Upper lobe of left lung (tissue), 6 donors: ENCODE measurements around the gene GRIK4. TPM values are rescaled to one million over a fixed set of nuclear protein-coding genes. Genes with fewer than 3 reads are reported as not detected.

Experiments
- ATAC-seq, 2 donors: fragments of 200-7000 bp; cut with Tn5 transposase; one replicate each; pipeline ENCODE4 v1.9.1; 2022; ENCODE audit warnings: mild to moderate bottlenecking in 2 of 2, moderate library complexity in 2 of 2; ENCODE audit not compliant: low FRiP score in 2 of 2
- DNase-seq, 2 donors: peaks; one replicate each; pipeline ENCODE4 v3.0.0-alpha.2; 2019 to 2020
- H3K27ac ChIP-seq, 4 donors: fragments of 200-600 bp; sonication (generic); one replicate each; pipeline ENCODE4 v1.5.1; 2016 to 2019
- H3K27me3 ChIP-seq, 4 donors: fragments of 200-600 bp; sonication (generic); one replicate each; pipeline ENCODE4 v1.5.1; 2017 to 2019
- H3K36me3 ChIP-seq, 4 donors: fragments of 200-600 bp; sonication (generic); one replicate each; pipeline ENCODE4 v1.5.1; 2016 to 2019
- H3K4me1 ChIP-seq, 4 donors: fragments of 200-600 bp; sonication (generic); one replicate each; pipeline ENCODE4 v1.5.1; 2018 to 2019
- H3K4me3 ChIP-seq, 4 donors: fragments of 200-600 bp; sonication (generic); one replicate each; pipeline ENCODE4 v1.5.1; 2017 to 2019; ENCODE audit warnings: mild to moderate bottlenecking in 2 of 4, moderate library complexity in 1 of 4
- H3K9me3 ChIP-seq, 4 donors: fragments of 200-600 bp; sonication (generic); one replicate each; pipeline ENCODE4 v1.5.1; 2018 to 2019
- EP300 ChIP-seq, 4 donors: sonication (generic); formaldehyde crosslinking; IDR thresholded peaks; one replicate each; pipeline ENCODE4 v1.5.1; 2017; ENCODE audit warnings: antibody characterized with exemption in 4 of 4, control low read depth in 2 of 4
- POLR2A ChIP-seq, 4 donors: fragments of 450-650 bp; IDR thresholded peaks; one replicate each; pipeline ENCODE4 v1.5.1; 2016 to 2017; ENCODE audit warnings: antibody characterized with exemption in 4 of 4, mild to moderate bottlenecking in 2 of 4
- POLR2AphosphoS5 ChIP-seq, 2 donors: sonication (generic); formaldehyde crosslinking; IDR thresholded peaks; one replicate each; pipeline ENCODE4 v1.5.1; 2017; ENCODE audit warnings: antibody characterized with exemption in 2 of 2
- WGBS, 2 donors: methylation state at CpG; one replicate each; pipeline ENCODE4 v1.1.5; 2017 to 2018; 5-methylcytosine and 5-hydroxymethylcytosine counted together
- total RNA-seq, 6 donors: library from RNA; depleted of rRNA in 4 of 6; stranded (reverse); fragments of >200 nt in 4 of 6; gene quantifications; one replicate each; pipeline versions ENCODE4 v1.1.0 to v1.2.1, GENCODE V29; 2016 to 2021
- TF ChIP-seq, protein P1 (sequence below), 6 experiments: fragments of 450-650 bp in 4 of 6; fragments of 200-600 bp in 2 of 6; sonication (generic) in 2 of 6; IDR thresholded peaks; one replicate each; pipeline ENCODE4 v1.5.1; 2016 to 2019; ENCODE audit warnings: antibody characterized with exemption in 6 of 6
- donor health status: DM: no; HTN: no; CAD: no; lungs with moderate emphysema.
- donor health status: DM: no; HTN: yes; CAD: no; lungs with severe emphysema.

The GRIK4 gene
- total RNA-seq, 6 donors from 2014 or later, result 0.30 to 8.4 (median 0.78) TPM

DNA sequence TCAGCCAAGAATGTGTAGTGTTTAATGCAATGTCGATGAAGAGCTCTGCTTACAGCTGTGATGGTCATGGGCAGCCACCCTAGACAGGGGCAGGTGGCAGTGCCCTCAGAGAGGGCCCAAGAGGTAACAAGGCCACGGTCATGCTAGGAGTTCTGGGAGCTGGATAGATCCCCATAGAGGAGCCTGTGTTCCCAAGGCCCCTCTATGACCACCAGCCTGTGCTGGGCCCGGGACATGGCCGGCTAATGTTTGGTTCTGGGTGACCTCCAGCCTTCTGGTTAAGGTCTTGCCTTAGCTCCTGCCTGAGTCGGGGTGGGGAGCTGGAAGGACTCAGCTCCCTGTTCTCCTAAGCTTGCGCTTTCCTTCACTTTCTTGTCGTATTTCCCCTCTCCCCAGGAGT is 65.1 kb downstream of the GRIK4 start:
- TF ChIP-seq EP300 (IDR thresholded peaks at IDR 0.05) (no peak), POLR2AphosphoS5 (IDR thresholded peaks at IDR 0.05) (no peak), POLR2A (IDR thresholded peaks at IDR 0.05) (no peak)
- TF ChIP-seq, protein P1, sequence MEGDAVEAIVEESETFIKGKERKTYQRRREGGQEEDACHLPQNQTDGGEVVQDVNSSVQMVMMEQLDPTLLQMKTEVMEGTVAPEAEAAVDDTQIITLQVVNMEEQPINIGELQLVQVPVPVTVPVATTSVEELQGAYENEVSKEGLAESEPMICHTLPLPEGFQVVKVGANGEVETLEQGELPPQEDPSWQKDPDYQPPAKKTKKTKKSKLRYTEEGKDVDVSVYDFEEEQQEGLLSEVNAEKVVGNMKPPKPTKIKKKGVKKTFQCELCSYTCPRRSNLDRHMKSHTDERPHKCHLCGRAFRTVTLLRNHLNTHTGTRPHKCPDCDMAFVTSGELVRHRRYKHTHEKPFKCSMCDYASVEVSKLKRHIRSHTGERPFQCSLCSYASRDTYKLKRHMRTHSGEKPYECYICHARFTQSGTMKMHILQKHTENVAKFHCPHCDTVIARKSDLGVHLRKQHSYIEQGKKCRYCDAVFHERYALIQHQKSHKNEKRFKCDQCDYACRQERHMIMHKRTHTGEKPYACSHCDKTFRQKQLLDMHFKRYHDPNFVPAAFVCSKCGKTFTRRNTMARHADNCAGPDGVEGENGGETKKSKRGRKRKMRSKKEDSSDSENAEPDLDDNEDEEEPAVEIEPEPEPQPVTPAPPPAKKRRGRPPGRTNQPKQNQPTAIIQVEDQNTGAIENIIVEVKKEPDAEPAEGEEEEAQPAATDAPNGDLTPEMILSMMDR (IDR thresholded peaks at IDR 0.05), result no peak
- ATAC-seq, result no peak
- Histone ChIP-seq H3K9me3 (no peaks in the 10 kb centered on the region), H3K4me1 (no peaks in the 10 kb centered on the region), H3K4me3 (no peak overlapping the region), H3K27ac (no peak overlapping the region), H3K36me3 (no peaks in the 10 kb centered on the region), H3K27me3 (no peaks in the 10 kb centered on the region)
- WGBS, 2 donors, result 81 to 88% methylated on average over 5 to 7 of the region's 7 CpGs
- DNase-seq, result no peak

DNA sequence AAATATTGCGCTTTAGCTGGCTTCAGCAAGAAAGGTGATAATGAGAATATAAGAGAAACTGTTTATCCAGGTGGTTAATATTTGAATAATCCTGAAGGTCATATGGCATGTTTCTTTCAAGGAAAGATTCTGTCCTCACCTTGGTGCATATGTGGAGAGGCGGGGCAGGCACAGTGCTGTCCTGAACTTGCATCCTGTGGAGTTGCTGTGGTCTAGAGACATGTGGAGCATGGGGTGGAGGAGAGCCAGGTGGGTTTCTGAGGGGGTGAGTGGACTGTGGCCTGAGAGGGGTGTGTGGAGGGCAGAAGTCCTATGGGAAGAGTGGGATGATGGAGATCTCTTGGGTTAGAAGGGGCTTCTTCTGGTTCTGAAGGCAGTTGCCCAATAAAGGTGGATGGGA is 65.5 kb downstream of the GRIK4 start:
- ATAC-seq (no peak), DNase-seq (no peak)
- Histone ChIP-seq H3K36me3 (no peaks in the 10 kb centered on the region), H3K27ac (no peak overlapping the region), H3K9me3 (no peaks in the 10 kb centered on the region), H3K27me3 (no peaks in the 10 kb centered on the region), H3K4me3 (no peak overlapping the region), H3K4me1 (no peaks in the 10 kb centered on the region)
- 95 to 98% methylated on average over 2 of the region's 2 CpGs for WGBS, 2 donors
- TF ChIP-seq EP300 (IDR thresholded peaks at IDR 0.05), result no peak
- no peak for TF ChIP-seq POLR2AphosphoS5 (IDR thresholded peaks at IDR 0.05)
- TF ChIP-seq, protein P1 (IDR thresholded peaks at IDR 0.05), result no peak

DNA sequence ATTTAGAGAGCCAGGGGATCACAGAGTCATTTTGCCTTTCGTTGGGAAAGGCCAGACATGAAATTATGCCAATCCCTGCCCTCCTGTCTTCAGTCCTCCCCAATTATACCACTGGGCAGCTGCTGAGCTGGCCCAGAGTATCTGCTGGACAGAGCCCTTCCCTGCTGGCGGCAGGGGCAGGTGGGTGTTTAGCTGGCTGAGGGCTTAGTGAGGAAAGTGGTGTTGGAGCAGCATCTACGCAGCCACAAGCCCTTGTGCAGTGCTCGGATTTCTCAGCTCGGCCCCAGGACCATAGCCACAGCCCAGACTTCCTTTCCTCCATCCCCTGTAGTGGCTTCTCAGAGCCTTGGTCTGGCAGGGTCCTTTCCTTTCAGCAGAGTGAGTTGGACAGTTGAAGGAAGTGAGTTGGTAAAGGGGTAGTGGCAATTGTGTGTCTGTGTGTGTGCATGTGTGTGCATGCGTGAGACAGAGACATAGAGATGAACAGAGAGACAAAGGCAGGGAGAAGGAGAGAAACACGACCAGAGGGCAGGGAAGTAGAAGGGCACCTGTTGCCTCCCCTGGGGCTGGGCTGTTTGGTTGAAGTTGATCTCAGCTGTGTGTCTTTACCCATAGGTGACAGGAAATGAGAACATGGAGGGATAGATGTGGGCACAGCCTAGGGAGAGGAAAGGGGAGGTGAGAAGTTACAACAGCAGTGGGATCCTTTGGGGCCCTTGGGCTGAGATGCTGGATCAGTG is 66.2 kb downstream of the GRIK4 start:
- no peak for DNase-seq
- 67 to 70% methylated on average over 6 to 7 of the region's 7 CpGs for WGBS, 2 donors
- H3K9me3 ChIP-seq, result no peaks in the 10 kb centered on the region
- H3K27me3 ChIP-seq, result no peaks in the 10 kb centered on the region
- no peak overlapping the region for H3K27ac ChIP-seq
- H3K4me1 ChIP-seq, result no peaks in the 10 kb centered on the region
- H3K36me3 ChIP-seq, result no peaks in the 10 kb centered on the region
- H3K4me3 ChIP-seq, result no peak overlapping the region
- no peak for TF ChIP-seq POLR2A (IDR thresholded peaks at IDR 0.05)
- TF ChIP-seq POLR2AphosphoS5 (IDR thresholded peaks at IDR 0.05), result no peak
- TF ChIP-seq, protein P1 (IDR thresholded peaks at IDR 0.05), result no peak
- no peak for TF ChIP-seq EP300 (IDR thresholded peaks at IDR 0.05)
- ATAC-seq, result no peak

DNA sequence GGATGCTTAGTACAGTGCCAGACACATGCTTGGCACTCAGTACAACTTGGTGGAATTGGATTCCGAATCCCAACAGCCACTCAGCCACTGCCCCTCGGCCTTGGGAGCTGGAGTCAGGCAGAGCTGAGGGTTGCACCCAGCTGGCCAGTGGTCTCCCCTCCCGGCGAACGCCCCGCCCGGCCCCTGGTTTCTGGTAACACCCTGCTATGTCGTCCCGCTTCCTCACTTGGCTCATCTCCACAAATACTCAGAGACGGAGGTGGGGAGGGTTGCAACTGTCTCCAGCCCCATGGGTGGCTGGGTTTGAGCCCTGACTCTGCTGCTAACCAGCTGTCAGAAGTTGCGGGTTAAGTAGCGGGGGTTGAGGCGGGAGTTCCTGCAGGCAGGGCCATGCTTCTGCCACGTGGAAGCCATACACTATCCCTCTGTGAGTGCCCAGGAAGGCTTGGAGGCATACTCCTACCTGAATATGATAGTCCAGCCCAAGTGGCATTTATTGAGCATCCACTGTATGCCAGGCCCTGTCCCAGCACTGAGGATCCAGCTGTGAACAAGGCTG is 67.1 kb downstream of the GRIK4 start:
- Histone ChIP-seq H3K27me3 (no peaks in the 10 kb centered on the region), H3K36me3 (no peaks in the 10 kb centered on the region), H3K9me3 (peaks cover 0 to 3% (median 0%) of the 10 kb centered on the region in 4 donors), H3K4me3 (no peak overlapping the region), H3K4me1 (no peaks in the 10 kb centered on the region), H3K27ac (no peak overlapping the region)
- TF ChIP-seq POLR2AphosphoS5 (IDR thresholded peaks at IDR 0.05) (no peak), EP300 (IDR thresholded peaks at IDR 0.05) (no peak), POLR2A (IDR thresholded peaks at IDR 0.05) (no peak)
- TF ChIP-seq, protein P1 (IDR thresholded peaks at IDR 0.05), result no peak
- WGBS, 2 donors, result 73 to 78% methylated on average over 8 to 14 of the region's 14 CpGs
- peak in 1 of 2 donors; percentile 23 for ATAC-seq
- peak in 1 of 2 donors; percentile 77 for DNase-seq
